ENCODE data around the gene TBCK. TPM values are rescaled to one million over a fixed set of nuclear protein-coding genes. Genes with fewer than 3 reads are reported as not detected.
"Not testable (repeated sequence)": the region's sequence is repeated elsewhere in the genome, so short reads cannot be mapped to it uniquely, and the experiment has no call there.

TBCK gene
- total RNA-seq, 1 donor from 2014 or later = 35.7 TPM

- no peaks in the 10 kb centered on the region for H3K27me3 ChIP-seq
- intact Hi-C loops (cut with DNase I) = no loop called here
- no peaks in the 10 kb centered on the region for H3K4me1 ChIP-seq
- peaks cover 0 to 11% of the 10 kb centered on the region in 2 donors for H3K36me3 ChIP-seq
- no peak for TF ChIP-seq CTCF (IDR thresholded peaks at IDR 0.05)
- no peak overlapping the region for H3K27ac ChIP-seq
- no peaks in the 10 kb centered on the region for H3K9me3 ChIP-seq
- no peak for DNase-seq (ENCODE audit: low spot score in 2 of 2)
- no peak overlapping the region for H3K4me3 ChIP-seq
These were observed 179.2 kb downstream of the TBCK start for GRCh38 chr4:106136777-106137331.

DNA sequence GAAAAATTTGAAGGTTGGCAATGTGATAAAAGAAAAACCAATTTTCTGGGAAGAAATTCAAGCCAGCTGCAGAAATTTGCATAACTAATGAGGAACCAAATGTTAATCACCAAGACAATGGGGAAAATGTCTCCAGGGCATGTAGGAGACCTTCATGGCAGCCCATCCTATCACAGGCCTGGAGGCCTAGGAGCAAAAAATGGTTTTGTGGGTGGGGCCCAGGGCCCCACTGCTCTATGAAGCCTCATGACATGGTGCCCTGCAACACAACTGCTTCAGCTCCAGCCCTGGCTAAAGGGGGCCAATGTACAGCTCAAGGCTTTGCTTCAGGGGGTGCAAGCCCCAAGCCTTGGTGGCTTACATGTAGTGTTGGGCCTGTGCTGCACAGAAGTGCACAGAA, 184.0 kb downstream of the TBCK start:
- H3K4me1 ChIP-seq = no peaks in the 10 kb centered on the region
- H3K27me3 ChIP-seq = no peaks in the 10 kb centered on the region
- intact Hi-C loops (cut with DNase I) = no loop called here
- no peak for TF ChIP-seq CTCF (IDR thresholded peaks at IDR 0.05)
- no peak overlapping the region for H3K27ac ChIP-seq
- H3K4me3 ChIP-seq = no peak overlapping the region
- H3K9me3 ChIP-seq = no peaks in the 10 kb centered on the region
- no peak for DNase-seq (ENCODE audit: low spot score in 2 of 2)
- peaks cover 0 to 11% of the 10 kb centered on the region in 2 donors for H3K36me3 ChIP-seq

DNA sequence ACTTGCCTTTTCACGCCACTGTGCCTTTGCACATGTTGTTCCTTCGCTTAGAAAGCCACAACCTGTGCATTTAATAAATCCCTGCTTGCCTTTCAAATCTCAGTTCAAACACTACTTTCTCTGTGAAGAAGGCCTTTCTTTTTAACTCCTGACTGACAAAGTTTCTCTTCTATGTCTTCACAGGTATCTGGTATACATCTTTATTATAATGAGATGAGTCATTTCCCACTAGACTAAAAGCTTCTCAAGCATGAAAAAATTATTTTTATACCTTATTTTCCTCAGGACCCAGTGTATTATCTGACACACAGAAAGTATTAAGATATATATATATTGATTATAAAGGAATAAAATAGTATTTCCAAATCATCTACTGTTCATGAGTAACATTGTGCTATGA, 189.9 kb downstream of the TBCK start:
- peaks cover 0 to 9% of the 10 kb centered on the region in 2 donors for H3K36me3 ChIP-seq
- TF ChIP-seq CTCF (IDR thresholded peaks at IDR 0.05) = no peak
- no peak overlapping the region for H3K27ac ChIP-seq
- intact Hi-C loops (cut with DNase I) = no loop called here
- H3K4me3 ChIP-seq = no peak overlapping the region
- no peaks in the 10 kb centered on the region for H3K27me3 ChIP-seq
- no peak for DNase-seq (ENCODE audit: low spot score in 2 of 2)
- H3K9me3 ChIP-seq = no peaks in the 10 kb centered on the region
- no peaks in the 10 kb centered on the region for H3K4me1 ChIP-seq

- H3K4me1 ChIP-seq; intact Hi-C loops (cut with DNase I); H3K27me3 ChIP-seq; H3K27ac ChIP-seq; H3K9me3 ChIP-seq; DNase-seq (ENCODE audit: low spot score in 2 of 2); H3K4me3 ChIP-seq: not testable (repeated sequence)
- H3K36me3 ChIP-seq = peaks cover 0 to 13% of the 10 kb centered on the region in 2 donors
These were observed 196.0 kb downstream of the TBCK start for GRCh38 chr4:106119949-106120555.

DNA sequence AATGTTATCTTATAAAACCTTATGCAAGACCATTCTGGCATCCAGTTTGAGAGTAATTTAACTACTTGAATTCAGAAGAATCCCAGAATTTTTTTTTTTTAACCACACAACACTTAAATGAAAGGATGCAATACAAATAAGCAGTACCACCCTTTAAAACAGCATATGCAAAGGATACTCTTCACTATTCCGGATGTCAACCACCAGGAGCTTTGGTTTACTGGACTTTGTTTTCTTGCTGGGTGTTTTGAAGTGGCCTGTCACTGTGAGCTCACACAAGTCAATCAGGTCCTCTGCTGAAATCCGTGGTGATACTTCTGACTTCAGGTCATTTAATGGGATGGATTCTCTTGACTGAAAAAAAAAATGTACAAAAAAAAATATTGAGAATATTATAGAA, 200.0 kb downstream of the TBCK start:
- H3K27me3 ChIP-seq = no peaks in the 10 kb centered on the region
- H3K4me1 ChIP-seq = no peaks in the 10 kb centered on the region
- H3K36me3 ChIP-seq = peaks cover 10 to 49% of the 10 kb centered on the region in 2 donors
- no peak overlapping the region for H3K4me3 ChIP-seq
- peaks cover 0 to 12% of the 10 kb centered on the region in 2 donors for H3K9me3 ChIP-seq
- DNase-seq (ENCODE audit: low spot score in 2 of 2) = no peak
- intact Hi-C loops (cut with DNase I) = no loop called here
- no peak overlapping the region for H3K27ac ChIP-seq
- TF ChIP-seq CTCF (IDR thresholded peaks at IDR 0.05) = no peak

GRCh38 chr4:106114270-106114669, 201.7 kb downstream of the TBCK start:
- no peak overlapping the region for H3K4me3 ChIP-seq
- H3K27ac ChIP-seq = no peak overlapping the region
- intact Hi-C loops (cut with DNase I) = no loop called here
- no peak for DNase-seq (ENCODE audit: low spot score in 2 of 2)
- no peak for TF ChIP-seq CTCF (IDR thresholded peaks at IDR 0.05)
- H3K27me3 ChIP-seq = no peaks in the 10 kb centered on the region
- H3K9me3 ChIP-seq = peaks cover 6 to 29% of the 10 kb centered on the region in 2 donors
- H3K4me1 ChIP-seq = no peaks in the 10 kb centered on the region
- H3K36me3 ChIP-seq = peaks cover 10 to 66% of the 10 kb centered on the region in 2 donors

DNA sequence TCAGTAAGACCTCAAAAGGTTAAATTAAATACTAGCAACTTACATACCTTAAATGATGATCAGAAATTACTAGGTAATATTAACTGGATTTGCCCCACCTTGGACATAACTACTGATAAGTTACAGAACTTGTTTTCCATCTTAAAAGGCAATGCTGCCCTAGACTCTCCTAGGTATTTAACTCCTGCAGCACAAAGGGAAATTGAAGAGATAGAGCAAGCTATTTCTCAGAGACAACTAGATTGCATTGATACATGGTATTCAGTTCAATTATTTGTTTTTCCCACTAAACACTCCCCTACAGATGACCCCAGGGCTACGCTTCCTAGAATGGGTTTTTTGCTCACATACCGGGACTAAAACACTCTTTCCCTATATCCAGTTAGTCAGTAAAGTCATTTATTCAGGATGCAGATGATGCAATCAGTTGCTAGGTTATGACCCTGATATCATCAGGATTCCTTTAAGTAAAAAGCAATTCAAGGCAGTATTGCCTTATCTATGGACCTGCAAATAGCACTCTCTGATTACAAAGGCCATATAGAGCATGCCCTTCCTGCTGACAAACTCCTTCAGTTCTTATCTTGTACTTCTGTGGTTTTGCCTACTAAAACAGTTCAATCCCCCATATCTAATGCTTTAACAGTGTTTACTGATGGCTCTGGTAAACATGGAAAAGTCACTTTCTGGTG, 204.1 kb downstream of the TBCK start:
- DNase-seq (ENCODE audit: low spot score in 2 of 2); intact Hi-C loops (cut with DNase I); H3K4me1 ChIP-seq; H3K27ac ChIP-seq; H3K27me3 ChIP-seq; H3K4me3 ChIP-seq: not testable (repeated sequence)
- H3K9me3 ChIP-seq = peaks cover 6 to 36% of the 10 kb centered on the region in 2 donors
- peaks cover 10 to 76% of the 10 kb centered on the region in 2 donors for H3K36me3 ChIP-seq

All from ascending aorta (tissue), 2 donors.